ENCODE results near the gene GPR156. TPM values are rescaled to one million over a fixed set of nuclear protein-coding genes. Genes with fewer than 3 reads are reported as not detected.
A peak's percentile ranks its signal among the peaks of the same experiment; 100 is the strongest.

GPR156 gene
- total RNA-seq, 2 donors from 2014 or later = 0.46 to 3.0 TPM

DNA sequence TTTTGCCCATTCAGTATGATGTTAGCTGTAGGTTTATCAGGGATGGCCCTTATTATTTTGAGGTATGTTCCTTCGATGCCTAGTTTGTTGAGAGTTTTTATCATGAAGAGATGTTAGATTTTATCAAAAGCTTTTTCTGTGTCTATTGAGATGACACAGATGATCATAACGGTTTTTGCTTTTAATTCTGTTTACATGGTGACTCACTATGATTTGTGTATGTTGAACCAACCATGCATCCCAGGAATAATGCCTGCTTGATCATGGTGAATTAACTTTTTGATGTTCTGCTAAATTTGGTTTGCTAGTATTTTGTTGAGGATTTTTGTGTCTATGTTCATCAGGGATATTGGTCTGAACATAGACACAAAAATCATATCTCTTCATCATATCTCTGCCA is 8.3 kb downstream of the GPR156 start:
- no peaks in the 10 kb centered on the region for H3K4me1 ChIP-seq (replicated peaks)
- no peak for DNase-seq (ENCODE audit: low spot score)
- no peaks in the 10 kb centered on the region for H3K36me3 ChIP-seq
- H3K4me3 ChIP-seq = no peak overlapping the region
- H3K27ac ChIP-seq = no peak overlapping the region
- H3K27me3 ChIP-seq (replicated peaks; ENCODE audit: insufficient read depth) = no peaks in the 10 kb centered on the region
- intact Hi-C loops (cut with DNase I) = no loop called here
- WGBS = 57% methylated on average over 2 of the region's 2 CpGs
- TF ChIP-seq POLR2A (IDR thresholded peaks at IDR 0.05) (no peak), POLR2AphosphoS5 (IDR thresholded peaks at IDR 0.05) (no peak)
- TF ChIP-seq, protein P1, sequence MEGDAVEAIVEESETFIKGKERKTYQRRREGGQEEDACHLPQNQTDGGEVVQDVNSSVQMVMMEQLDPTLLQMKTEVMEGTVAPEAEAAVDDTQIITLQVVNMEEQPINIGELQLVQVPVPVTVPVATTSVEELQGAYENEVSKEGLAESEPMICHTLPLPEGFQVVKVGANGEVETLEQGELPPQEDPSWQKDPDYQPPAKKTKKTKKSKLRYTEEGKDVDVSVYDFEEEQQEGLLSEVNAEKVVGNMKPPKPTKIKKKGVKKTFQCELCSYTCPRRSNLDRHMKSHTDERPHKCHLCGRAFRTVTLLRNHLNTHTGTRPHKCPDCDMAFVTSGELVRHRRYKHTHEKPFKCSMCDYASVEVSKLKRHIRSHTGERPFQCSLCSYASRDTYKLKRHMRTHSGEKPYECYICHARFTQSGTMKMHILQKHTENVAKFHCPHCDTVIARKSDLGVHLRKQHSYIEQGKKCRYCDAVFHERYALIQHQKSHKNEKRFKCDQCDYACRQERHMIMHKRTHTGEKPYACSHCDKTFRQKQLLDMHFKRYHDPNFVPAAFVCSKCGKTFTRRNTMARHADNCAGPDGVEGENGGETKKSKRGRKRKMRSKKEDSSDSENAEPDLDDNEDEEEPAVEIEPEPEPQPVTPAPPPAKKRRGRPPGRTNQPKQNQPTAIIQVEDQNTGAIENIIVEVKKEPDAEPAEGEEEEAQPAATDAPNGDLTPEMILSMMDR (IDR thresholded peaks at IDR 0.05) = no peak
- H3K9me3 ChIP-seq = no peaks in the 10 kb centered on the region

DNA sequence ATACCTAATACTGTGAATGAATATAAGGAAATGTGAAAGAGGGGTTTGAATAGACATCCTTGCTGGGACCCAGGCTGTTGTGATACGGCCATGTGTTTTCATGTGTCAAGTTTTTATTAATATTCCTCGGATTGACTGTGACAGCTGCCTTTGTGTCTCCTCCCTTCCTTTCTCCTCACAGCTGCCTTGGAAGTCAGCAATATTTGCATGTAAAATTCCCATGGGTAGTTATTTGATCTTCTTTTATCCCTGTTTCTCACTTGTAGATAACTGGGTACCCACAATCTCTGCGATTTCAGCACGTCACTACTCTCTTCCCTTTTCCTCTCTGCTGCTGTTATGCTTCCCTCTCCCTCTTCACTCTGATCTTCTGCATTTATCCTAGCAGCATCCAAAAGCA is 9.4 kb downstream of the GPR156 start:
- H3K4me3 ChIP-seq = no peak overlapping the region
- H3K9me3 ChIP-seq = no peaks in the 10 kb centered on the region
- WGBS = 56% methylated on average over 4 of the region's 4 CpGs
- intact Hi-C loops (cut with DNase I) = no loop called here
- H3K4me1 ChIP-seq (replicated peaks) = no peaks in the 10 kb centered on the region
- no peak overlapping the region for H3K27ac ChIP-seq
- TF ChIP-seq, protein P1 (IDR thresholded peaks at IDR 0.05) = no peak
- TF ChIP-seq POLR2A (IDR thresholded peaks at IDR 0.05) = no peak
- no peak for TF ChIP-seq POLR2AphosphoS5 (IDR thresholded peaks at IDR 0.05)
- DNase-seq (ENCODE audit: low spot score) = no peak
- no peaks in the 10 kb centered on the region for H3K27me3 ChIP-seq (replicated peaks; ENCODE audit: insufficient read depth)
- H3K36me3 ChIP-seq = no peaks in the 10 kb centered on the region

DNA sequence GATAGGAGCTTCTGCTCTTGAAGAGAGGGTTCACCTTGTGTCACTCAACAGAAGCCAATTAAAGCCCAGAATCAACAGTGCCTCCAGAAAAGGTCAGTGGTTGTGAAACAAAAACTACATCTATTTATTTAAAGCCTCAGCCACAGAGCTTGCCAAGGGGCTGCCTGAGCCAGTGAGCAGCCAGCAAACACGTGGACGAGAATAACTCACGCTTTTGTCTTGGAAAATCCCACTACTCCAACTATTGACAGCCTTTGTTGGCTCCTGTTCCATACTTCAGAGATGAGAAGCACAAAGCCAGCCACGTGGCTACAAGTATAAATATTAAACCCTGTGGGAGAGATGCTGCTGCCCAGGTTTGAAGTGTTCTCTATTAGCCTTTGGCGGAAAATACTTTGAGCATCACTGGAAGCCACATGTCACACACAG is 10.3 kb downstream of the GPR156 start:
- DNase-seq (ENCODE audit: low spot score) = peak; percentile 21
- no peak overlapping the region for H3K27ac ChIP-seq

DNA sequence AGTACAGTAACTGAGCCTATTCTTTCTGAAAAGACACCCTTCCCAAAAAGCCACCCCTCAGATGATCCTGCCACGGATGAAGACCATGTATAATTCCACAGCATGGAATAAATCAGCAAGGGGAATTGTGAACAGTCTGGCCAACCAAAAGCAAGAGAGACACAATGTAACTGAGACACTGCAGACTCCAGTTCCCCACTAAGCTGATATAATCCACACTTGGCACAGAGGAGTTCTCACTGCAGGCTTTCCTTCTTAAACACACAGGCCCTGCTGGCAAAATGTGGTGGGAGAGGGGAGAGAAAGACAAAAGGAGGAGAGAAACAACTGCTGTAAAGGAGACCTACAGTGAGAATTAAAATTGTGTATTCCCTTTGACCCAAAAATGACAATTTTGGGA is 12.7 kb downstream of the GPR156 start:
- no peaks in the 10 kb centered on the region for H3K36me3 ChIP-seq

More for the DNA sequence above, 10.3 kb downstream of the GPR156 start:
- TF ChIP-seq POLR2AphosphoS5 (IDR thresholded peaks at IDR 0.05) (peak; percentile 31), POLR2A (IDR thresholded peaks at IDR 0.05) (no peak)
- TF ChIP-seq, protein P1 (IDR thresholded peaks at IDR 0.05) = no peak
- Histone ChIP-seq H3K27me3 (replicated peaks; ENCODE audit: insufficient read depth) (no peaks in the 10 kb centered on the region), H3K4me3 (no peak overlapping the region), H3K36me3 (no peaks in the 10 kb centered on the region), H3K4me1 (replicated peaks) (no peaks in the 10 kb centered on the region), H3K9me3 (no peaks in the 10 kb centered on the region)
- 20% methylated on average over 5 of the region's 5 CpGs for WGBS
- intact Hi-C loops (cut with DNase I) = no loop called here

DNA sequence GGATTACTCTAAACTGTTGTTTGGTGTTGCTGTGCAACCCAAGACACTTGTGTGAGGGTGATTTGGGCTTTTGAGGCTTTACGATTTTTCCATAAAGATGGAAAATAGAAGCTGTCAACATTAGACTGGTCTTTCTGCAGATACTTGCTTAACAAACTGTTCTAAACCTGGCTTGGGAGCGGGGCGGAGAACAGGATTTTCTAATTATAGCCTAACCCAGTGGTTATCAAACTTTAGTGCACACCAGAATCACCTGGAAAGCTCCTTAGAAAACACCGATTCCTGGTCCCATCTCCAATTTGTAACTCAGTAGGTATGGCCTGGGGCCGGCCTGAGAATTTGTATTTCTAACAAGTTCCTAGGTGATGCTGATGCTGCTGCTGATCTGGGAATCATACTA is 19.0 kb downstream of the GPR156 start:
- no peak overlapping the region for H3K4me3 ChIP-seq
- TF ChIP-seq, protein P1 (IDR thresholded peaks at IDR 0.05) = no peak
- TF ChIP-seq POLR2AphosphoS5 (IDR thresholded peaks at IDR 0.05) (no peak), POLR2A (IDR thresholded peaks at IDR 0.05) (no peak)
- 75% methylated on average over 5 of the region's 5 CpGs for WGBS
- no peaks in the 10 kb centered on the region for H3K9me3 ChIP-seq
- no peak overlapping the region for H3K27ac ChIP-seq
- H3K4me1 ChIP-seq (replicated peaks) = no peaks in the 10 kb centered on the region
- DNase-seq (ENCODE audit: low spot score) = no peak
- no peaks in the 10 kb centered on the region for H3K36me3 ChIP-seq
- intact Hi-C loops (cut with DNase I) = no loop called here
- no peaks in the 10 kb centered on the region for H3K27me3 ChIP-seq (replicated peaks; ENCODE audit: insufficient read depth)

More for the DNA sequence above, 12.7 kb downstream of the GPR156 start:
- WGBS = 76% methylated on average over 1 of the region's 1 CpG
- no peaks in the 10 kb centered on the region for H3K9me3 ChIP-seq
- no peak overlapping the region for H3K27ac ChIP-seq
- TF ChIP-seq, protein P1 (IDR thresholded peaks at IDR 0.05) = no peak
- no peak for DNase-seq (ENCODE audit: low spot score)
- no peaks in the 10 kb centered on the region for H3K4me1 ChIP-seq (replicated peaks)
- no peak overlapping the region for H3K4me3 ChIP-seq
- intact Hi-C loops (cut with DNase I) = no loop called here
- no peaks in the 10 kb centered on the region for H3K27me3 ChIP-seq (replicated peaks; ENCODE audit: insufficient read depth)
